Type B pancreatic cell (in vitro differentiated cells): ENCODE results near the gene ARHGEF17. TPM values are rescaled to one million over a fixed set of nuclear protein-coding genes. Genes with fewer than 3 reads are reported as not detected.
A peak's percentile ranks its signal among the peaks of the same experiment; 100 is the strongest.

Source experiments
- DNase-seq: peaks from one replicate; pipeline ENCODE4 v3.0.0; 2021; ENCODE audit warnings: mixed read lengths; ENCODE audit not compliant: unreplicated experiment; ENCODE audit errors: extremely low spot score
- H3K27ac Mint-ChIP-seq: 2 replicates; pipeline ENCODE4 v1.8.0; 2021; ENCODE audit warnings: mild to moderate bottlenecking, mixed read lengths
- H3K27me3 Mint-ChIP-seq: 2 replicates; pipeline ENCODE4 v1.8.0; 2021; ENCODE audit warnings: mixed read lengths
- H3K36me3 Mint-ChIP-seq: 2 replicates; pipeline ENCODE4 v1.8.0; 2021; ENCODE audit warnings: mixed read lengths
- H3K4me1 Mint-ChIP-seq: one replicate; pipeline ENCODE4 v1.8.0; 2021; ENCODE audit warnings: mixed read lengths; ENCODE audit not compliant: unreplicated experiment
- H3K4me3 Mint-ChIP-seq: 2 replicates; pipeline ENCODE4 v1.8.0; 2021; ENCODE audit warnings: mild to moderate bottlenecking, mixed read lengths
- H3K9me3 Mint-ChIP-seq: 2 replicates; pipeline ENCODE4 v1.8.0; 2021; ENCODE audit warnings: mixed read lengths
- total RNA-seq: library from RNA; stranded (reverse); gene quantifications from 2 replicates; pipeline ENCODE4 v1.2.1, GENCODE V29; 2021; ENCODE audit warnings: low replicate concordance
- TF ChIP-seq, protein P1 (sequence below): fragments of 200-600 bp; sonication (generic); conservative IDR thresholded peaks from 2 replicates; pipeline ENCODE4 v1.5.0; 2021; ENCODE audit warnings: antibody characterized with exemption, mild to moderate bottlenecking

Gene ARHGEF17
- total RNA-seq, 1 donor from 2014 or later: 69.7 TPM

- H3K4me3 Mint-ChIP-seq: no peak overlapping the region
- no peak for DNase-seq
- H3K27me3 Mint-ChIP-seq: peaks cover 3% of the 10 kb centered on the region
- peak overlapping the region; percentile 96 for H3K27ac Mint-ChIP-seq
- H3K36me3 Mint-ChIP-seq: no peaks in the 10 kb centered on the region
- TF ChIP-seq, protein P1, sequence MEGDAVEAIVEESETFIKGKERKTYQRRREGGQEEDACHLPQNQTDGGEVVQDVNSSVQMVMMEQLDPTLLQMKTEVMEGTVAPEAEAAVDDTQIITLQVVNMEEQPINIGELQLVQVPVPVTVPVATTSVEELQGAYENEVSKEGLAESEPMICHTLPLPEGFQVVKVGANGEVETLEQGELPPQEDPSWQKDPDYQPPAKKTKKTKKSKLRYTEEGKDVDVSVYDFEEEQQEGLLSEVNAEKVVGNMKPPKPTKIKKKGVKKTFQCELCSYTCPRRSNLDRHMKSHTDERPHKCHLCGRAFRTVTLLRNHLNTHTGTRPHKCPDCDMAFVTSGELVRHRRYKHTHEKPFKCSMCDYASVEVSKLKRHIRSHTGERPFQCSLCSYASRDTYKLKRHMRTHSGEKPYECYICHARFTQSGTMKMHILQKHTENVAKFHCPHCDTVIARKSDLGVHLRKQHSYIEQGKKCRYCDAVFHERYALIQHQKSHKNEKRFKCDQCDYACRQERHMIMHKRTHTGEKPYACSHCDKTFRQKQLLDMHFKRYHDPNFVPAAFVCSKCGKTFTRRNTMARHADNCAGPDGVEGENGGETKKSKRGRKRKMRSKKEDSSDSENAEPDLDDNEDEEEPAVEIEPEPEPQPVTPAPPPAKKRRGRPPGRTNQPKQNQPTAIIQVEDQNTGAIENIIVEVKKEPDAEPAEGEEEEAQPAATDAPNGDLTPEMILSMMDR: no peak
- peaks cover 30% of the 10 kb centered on the region for H3K4me1 Mint-ChIP-seq
- H3K9me3 Mint-ChIP-seq: no peaks in the 10 kb centered on the region
Observed at GRCh38 chr11:73288192-73288872, 19.7 kb upstream of the ARHGEF17 start.

DNA sequence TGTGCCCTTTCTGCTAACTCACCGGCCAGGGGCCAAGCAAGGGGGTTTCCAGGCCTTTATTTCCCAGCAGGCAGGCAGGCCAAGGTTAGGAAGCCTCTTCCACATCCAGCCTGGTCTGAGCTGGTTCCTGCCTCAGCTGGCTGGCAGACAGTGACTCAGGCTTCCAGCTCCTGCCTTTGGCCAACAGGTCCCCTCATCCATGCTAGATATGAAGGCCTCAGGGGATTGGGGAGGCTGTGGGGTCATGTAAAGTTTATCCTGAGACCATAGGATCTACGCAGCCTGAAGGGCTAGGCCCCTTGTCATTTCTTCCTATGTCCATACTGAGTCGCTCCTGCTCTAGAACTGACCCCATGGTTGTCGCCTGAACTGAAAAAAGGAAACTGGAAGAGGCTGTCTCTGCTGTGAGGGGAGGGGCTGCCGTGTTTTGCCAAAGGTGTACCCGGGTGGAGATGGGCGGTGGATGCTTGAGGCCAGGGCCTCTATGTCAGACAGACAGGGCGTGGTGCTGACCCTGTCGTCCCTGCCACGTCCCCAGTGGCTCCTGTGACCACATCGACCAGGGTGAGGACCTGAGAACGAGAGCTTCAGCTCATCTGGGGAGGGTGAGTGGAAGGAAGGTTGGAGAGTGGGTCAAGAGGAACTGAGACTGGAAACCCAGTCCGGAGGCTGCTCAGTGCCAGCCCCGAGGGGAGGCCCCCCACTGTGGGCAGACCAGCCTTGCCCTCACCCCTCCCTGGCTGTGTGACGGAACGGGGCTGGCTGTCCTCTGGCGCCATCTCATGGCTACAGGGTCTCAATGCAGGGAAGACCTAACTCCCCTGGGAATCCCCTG is 19.0 kb upstream of the ARHGEF17 start:
- no peaks in the 10 kb centered on the region for H3K36me3 Mint-ChIP-seq
- peaks cover 3% of the 10 kb centered on the region for H3K27me3 Mint-ChIP-seq
- H3K4me1 Mint-ChIP-seq: peaks cover 24% of the 10 kb centered on the region
- TF ChIP-seq, protein P1: peak; percentile 95
- H3K9me3 Mint-ChIP-seq: no peaks in the 10 kb centered on the region
- DNase-seq: no peak
- H3K4me3 Mint-ChIP-seq: peak overlapping the region; percentile 71
- peak overlapping the region; percentile 96 for H3K27ac Mint-ChIP-seq

DNA sequence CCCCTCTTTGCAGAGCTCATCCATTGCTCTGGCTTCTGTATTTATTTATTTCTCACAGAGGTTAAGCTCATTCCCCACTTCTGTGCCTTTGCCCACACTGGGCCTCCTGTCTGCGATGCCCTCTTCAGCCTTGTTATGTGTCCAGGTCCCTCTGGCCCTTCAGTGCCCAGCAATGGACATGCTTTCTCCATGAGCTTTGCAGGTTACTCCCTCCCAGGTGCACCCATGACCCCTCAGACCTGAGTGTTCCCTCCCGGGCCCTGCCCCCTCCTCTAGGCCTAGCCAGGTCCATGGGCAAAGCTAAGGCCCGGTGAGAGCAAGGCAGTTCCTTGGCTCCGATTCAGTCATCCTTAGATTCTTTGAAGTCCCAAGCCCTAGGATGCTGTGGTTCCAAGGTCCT is 17.5 kb upstream of the ARHGEF17 start:
- no peak for DNase-seq
- Mint-ChIP-seq H3K27ac (no peak overlapping the region), H3K36me3 (no peaks in the 10 kb centered on the region), H3K9me3 (no peaks in the 10 kb centered on the region), H3K4me3 (no peak overlapping the region), H3K4me1 (peaks cover 24% of the 10 kb centered on the region), H3K27me3 (peaks cover 3% of the 10 kb centered on the region)
- TF ChIP-seq, protein P1: no peak

- peaks cover 3% of the 10 kb centered on the region for H3K27me3 Mint-ChIP-seq
Observed at GRCh38 chr11:73291196-73291595, 16.9 kb upstream of the ARHGEF17 start.

GRCh38 chr11:73291781-73292524 is 16.1 kb upstream of the ARHGEF17 start:
- Mint-ChIP-seq H3K27ac (no peak overlapping the region), H3K36me3 (no peaks in the 10 kb centered on the region), H3K9me3 (no peaks in the 10 kb centered on the region), H3K27me3 (peaks cover 3% of the 10 kb centered on the region), H3K4me3 (no peak overlapping the region), H3K4me1 (peaks cover 19% of the 10 kb centered on the region)
- TF ChIP-seq, protein P1: no peak
- no peak for DNase-seq

More at GRCh38 chr11:73291196-73291595, 16.9 kb upstream of the ARHGEF17 start:
- peaks cover 24% of the 10 kb centered on the region for H3K4me1 Mint-ChIP-seq
- no peak overlapping the region for H3K4me3 Mint-ChIP-seq
- no peak overlapping the region for H3K27ac Mint-ChIP-seq
- H3K36me3 Mint-ChIP-seq: no peaks in the 10 kb centered on the region
- H3K9me3 Mint-ChIP-seq: no peaks in the 10 kb centered on the region
- no peak for DNase-seq
- TF ChIP-seq, protein P1: no peak
